ENCODE results near the gene TNFRSF25. TPM values are rescaled to one million over a fixed set of nuclear protein-coding genes. Genes with fewer than 3 reads are reported as not detected.

TNFRSF25 gene
- total and polyA plus RNA-seq, 2 of the 8 experiments (the other 6 are each of a cell fraction or from before 2014, with no cell fraction given), result 10.7 to 19.5 TPM

DNA sequence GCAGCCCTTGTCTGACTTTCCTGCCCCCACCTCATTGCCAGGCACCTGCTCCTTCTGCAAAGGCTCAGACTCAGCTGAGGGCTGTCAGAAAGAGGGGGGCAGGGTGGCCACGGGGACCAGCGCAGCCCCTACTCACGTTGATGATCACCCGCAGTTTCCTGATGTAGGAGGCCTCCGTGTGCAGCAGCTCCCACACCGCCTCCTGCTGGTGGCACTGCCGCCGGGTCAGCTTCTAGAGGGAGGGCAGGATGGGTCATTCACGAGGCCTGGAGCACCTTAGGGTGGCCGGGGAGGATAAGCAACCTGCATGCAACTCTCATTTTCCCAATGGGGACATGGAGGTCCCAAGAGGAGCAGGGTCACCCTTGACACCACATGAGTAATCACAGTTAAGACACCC lies 6.4 kb upstream of the TNFRSF25 start:
- no peak overlapping the region for H3K4me2 ChIP-seq (ENCODE audit: insufficient read depth in 1 of 2, low read depth in 2 of 2, low read length in 2 of 2)
- H2AFZ ChIP-seq (ENCODE audit: low read length), result no peak overlapping the region
- H3K79me2 ChIP-seq (ENCODE audit: control insufficient read depth in 1 of 2, insufficient read depth in 2 of 2, low read length in 2 of 2), result no peaks in the 10 kb centered on the region
- no peak overlapping the region for H2AK5ac ChIP-seq (ENCODE audit: low read depth, low read length)
- H3K14ac ChIP-seq (ENCODE audit: insufficient read length), result no peak overlapping the region
- no peak overlapping the region for H2BK120ac ChIP-seq (replicated peaks; ENCODE audit: low read depth, low read length)
- H3K27me3 ChIP-seq (replicated peaks in 1 of 4; ENCODE audit: control insufficient read depth in 3 of 4, extremely low read depth in 1 of 4, insufficient read depth in 3 of 4, low read length in 3 of 4), result no peaks in the 10 kb centered on the region; a peak in 1 of 7 replicates
- no peak overlapping the region for H3K56ac ChIP-seq (replicated peaks; ENCODE audit: insufficient read length, low read depth, low read length)
- H4K20me1 ChIP-seq (replicated peaks in 1 of 2; ENCODE audit: control insufficient read depth in 1 of 2, insufficient read depth in 2 of 2, low read length in 2 of 2), result peaks cover 5 to 12% of the 10 kb centered on the region in 2 experiments
- peak in 1 of 2 experiments; percentile 74 for DNase-seq (ENCODE audit: low read depth in 1 of 2, low spot score in 2 of 2)
- no peak overlapping the region for H4K5ac ChIP-seq (ENCODE audit: insufficient read length, low read depth, low read length)
- no peak for FAIRE-seq
- POLR2A ChIA-PET (ENCODE audit: partially characterized antibody), result interaction anchor here (0.6 to 13.7 kb wide), 7 partner anchors 10 to 213 kb away, joined by 3 to 123 read pairs (median 3); no protein-coding TSS in a partner anchor
- H4K8ac ChIP-seq (ENCODE audit: extremely low read depth, insufficient read depth, low read length), result no peak overlapping the region
- H3K27ac ChIP-seq (ENCODE audit: low read depth, low read length), result no peak overlapping the region
- H3K9me3 ChIP-seq (ENCODE audit: insufficient read depth in 2 of 2, low read depth in 1 of 2, low read length in 1 of 2), result no peaks in the 10 kb centered on the region
- CTCF ChIA-PET (ENCODE audit: partially characterized antibody), result interaction anchor here (0.6 to 6.1 kb wide), 29 partner anchors 8 to 415 kb away, joined by 3 to 79 read pairs (median 4); partner anchors contain the start of gene PLEKHG5
- H3K23ac ChIP-seq (ENCODE audit: insufficient read length), result no peak overlapping the region
- peaks cover 5 to 24% (median 11%) of the 10 kb centered on the region in 4 experiments; a peak in 5 of 8 replicates for H3K36me3 ChIP-seq (ENCODE audit: control insufficient read depth in 2 of 4, insufficient read depth in 4 of 4, low read length in 3 of 4)
- no peak overlapping the region for H2BK15ac ChIP-seq (ENCODE audit: low read length)
- H3K23me2 ChIP-seq (ENCODE audit: low read depth, low read length), result no peaks in the 10 kb centered on the region
- no peak overlapping the region for H2BK5ac ChIP-seq (ENCODE audit: low read depth, low read length)
- peaks cover 0 to 22% (median 14%) of the 10 kb centered on the region in 4 experiments; a peak in 6 of 7 replicates for H3K4me1 ChIP-seq (replicated peaks in 1 of 4; ENCODE audit: control insufficient read depth in 3 of 4, insufficient read depth in 4 of 4, low read length in 3 of 4)
- H3K4ac ChIP-seq (replicated peaks; ENCODE audit: insufficient read length, low read depth, low read length), result no peak overlapping the region
- no peak overlapping the region for H4K91ac ChIP-seq (replicated peaks; ENCODE audit: insufficient read length, low read length)
- no peak overlapping the region for H2BK12ac ChIP-seq (ENCODE audit: low read depth, low read length)
- no peak overlapping the region for H3K9ac ChIP-seq (replicated peaks in 1 of 4; ENCODE audit: extremely low read depth in 1 of 4, low read depth in 3 of 4, low read length in 3 of 4)
- no peaks in the 10 kb centered on the region for H3K79me1 ChIP-seq (ENCODE audit: low read depth, low read length)
- no peak overlapping the region for H3K4me3 ChIP-seq (ENCODE audit: extremely low read depth in 1 of 4, insufficient read depth in 2 of 4, low read depth in 3 of 4, low read length in 4 of 4)
- no peak overlapping the region for H2BK20ac ChIP-seq (ENCODE audit: low read length)
- 79% methylated on average over 10 of the region's 10 CpGs; no CpG with 5 or more reads in 1 of the 2 experiments for WGBS, 2 experiments (ENCODE audit: extremely low coverage in 1 of 2, insufficient coverage in 1 of 2, insufficient read length in 1 of 2, insufficient replicate concordance in 2 of 2, low coverage in 1 of 2, low lambda C conversion rate in 2 of 2, missing lambda C conversion rate in 1 of 2)
- H3K18ac ChIP-seq (ENCODE audit: extremely low read depth, low read length), result no peak overlapping the region
- TF ChIP-seq ZNF274 (IDR thresholded peaks at IDR 0.05; ENCODE audit: borderline replicate concordance, extremely low read depth, low read length) (no peak), RBBP5 (IDR thresholded peaks at IDR 0.05; ENCODE audit: borderline replicate concordance, low read depth, low read length) (no peak), FOSL1 (IDR thresholded peaks at IDR 0.05; ENCODE audit: insufficient read depth, low read depth, low read length) (no peak), RAD21 (IDR thresholded peaks at IDR 0.05 in 1 of 2, conservative IDR thresholded peaks at IDR 0.05 in 1 of 2; ENCODE audit: low read depth in 2 of 2, low read length in 2 of 2) (peak in 1 of 2 experiments; percentile 34; a peak in 2 of 4 replicates), HDAC6 (IDR thresholded peaks at IDR 0.05; ENCODE audit: low read depth, low read length) (no peak), TCF12 (IDR thresholded peaks at IDR 0.05; ENCODE audit: low read depth, low read length) (no peak), TAF7 (optimal IDR thresholded peaks at IDR 0.05; ENCODE audit: borderline replicate concordance, low read depth, low read length) (no peak), SIX5 (IDR thresholded peaks at IDR 0.05; ENCODE audit: low read depth, low read length) (no peak), CEBPB (IDR thresholded peaks at IDR 0.05; ENCODE audit: low read depth, low read length) (no peak)
- TF ChIP-seq, protein P1, sequence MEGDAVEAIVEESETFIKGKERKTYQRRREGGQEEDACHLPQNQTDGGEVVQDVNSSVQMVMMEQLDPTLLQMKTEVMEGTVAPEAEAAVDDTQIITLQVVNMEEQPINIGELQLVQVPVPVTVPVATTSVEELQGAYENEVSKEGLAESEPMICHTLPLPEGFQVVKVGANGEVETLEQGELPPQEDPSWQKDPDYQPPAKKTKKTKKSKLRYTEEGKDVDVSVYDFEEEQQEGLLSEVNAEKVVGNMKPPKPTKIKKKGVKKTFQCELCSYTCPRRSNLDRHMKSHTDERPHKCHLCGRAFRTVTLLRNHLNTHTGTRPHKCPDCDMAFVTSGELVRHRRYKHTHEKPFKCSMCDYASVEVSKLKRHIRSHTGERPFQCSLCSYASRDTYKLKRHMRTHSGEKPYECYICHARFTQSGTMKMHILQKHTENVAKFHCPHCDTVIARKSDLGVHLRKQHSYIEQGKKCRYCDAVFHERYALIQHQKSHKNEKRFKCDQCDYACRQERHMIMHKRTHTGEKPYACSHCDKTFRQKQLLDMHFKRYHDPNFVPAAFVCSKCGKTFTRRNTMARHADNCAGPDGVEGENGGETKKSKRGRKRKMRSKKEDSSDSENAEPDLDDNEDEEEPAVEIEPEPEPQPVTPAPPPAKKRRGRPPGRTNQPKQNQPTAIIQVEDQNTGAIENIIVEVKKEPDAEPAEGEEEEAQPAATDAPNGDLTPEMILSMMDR (IDR thresholded peaks at IDR 0.05; ENCODE audit: control extremely low read depth in 1 of 3, insufficient read depth in 1 of 3, low read depth in 1 of 3, low read length in 3 of 3), result peak in 2 of 3 experiments; percentile 63 to 75; a peak in 3 of 4 replicates

Measured in H1 (cell line).